ENCODE data around the gene CENPN. TPM values are rescaled to one million over a fixed set of nuclear protein-coding genes. Genes with fewer than 3 reads are reported as not detected.
A peak's percentile ranks its signal among the peaks of the same experiment; 100 is the strongest.

Gene CENPN
- polyA plus RNA-seq, 2 of the 4 experiments (the other 2 are of a cell fraction): 82.6 to 101 TPM

GRCh38 chr16:80968386-80969113 lies 38.5 kb upstream of the CENPN start:
- WGBS (ENCODE audit: missing lambda C conversion rate): 67% methylated on average over 4 of the region's 4 CpGs
- Histone ChIP-seq H3K4me1 (peaks cover 20% of the 10 kb centered on the region), H3K9me3 (no peaks in the 10 kb centered on the region), H3K4me3 (no peak overlapping the region), H3K27ac (peak overlapping the region; percentile 10 to 61; a peak in 4 of 6 replicates), H3K4me2 (peak overlapping the region; percentile 57)
- DNase-seq (ENCODE audit: low read depth in 1 of 2, low spot score in 1 of 2) (peak; percentile 20 to 66), ATAC-seq (peak; percentile 90), FAIRE-seq (no peak)
- CTCF ChIA-PET: interaction anchor here (1.2 kb wide), 1 partner anchor 36 kb away, joined by 4 read pairs; no protein-coding TSS in a partner anchor
- TF ChIP-seq FOSL2 (IDR thresholded peaks at IDR 0.05) (no peak), FOSL2 (CRISPR knock-in tag; IDR thresholded peaks at IDR 0.05) (peak; percentile 58), REST (IDR thresholded peaks at IDR 0.05) (no peak)
- POLR2A ChIA-PET: no interaction called here

GRCh38 chr16:80969114-80969484 lies 37.9 kb upstream of the CENPN start:
- H3K9me3 ChIP-seq: no peaks in the 10 kb centered on the region
- no peak for FAIRE-seq
- no peak for DNase-seq (ENCODE audit: low read depth in 1 of 2, low spot score in 1 of 2)
- H3K4me1 ChIP-seq: peaks cover 20% of the 10 kb centered on the region
- ChIA-PET POLR2A (no interaction called here), CTCF (no interaction called here)
- 79% methylated on average over 3 of the region's 3 CpGs for WGBS (ENCODE audit: missing lambda C conversion rate)
- H3K4me2 ChIP-seq: peak overlapping the region; percentile 57
- peak; percentile 54 to 55; a peak in 5 of 6 replicates for ATAC-seq
- H3K27ac ChIP-seq: peak overlapping the region; percentile 21 to 61; a peak in 5 of 6 replicates
- TF ChIP-seq ESRRA (IDR thresholded peaks at IDR 0.05; ENCODE audit: borderline replicate concordance, low read length) (no peak), RNF2 (IDR thresholded peaks at IDR 0.05; ENCODE audit: borderline replicate concordance, low read depth) (no peak), ZSCAN20 (CRISPR knock-in tag; IDR thresholded peaks at IDR 0.05) (no peak), NPAS2 (CRISPR knock-in tag; IDR thresholded peaks at IDR 0.05; ENCODE audit: borderline replicate concordance) (no peak), GATA3 (IDR thresholded peaks at IDR 0.05; ENCODE audit: borderline replicate concordance) (no peak), CEBPB (IDR thresholded peaks at IDR 0.05) (no peak), EP300 (IDR thresholded peaks at IDR 0.05) (no peak), HOXA7 (CRISPR knock-in tag; IDR thresholded peaks at IDR 0.05) (no peak), MAFK (IDR thresholded peaks at IDR 0.05; ENCODE audit: partially characterized antibody) (no peak)
- TF ChIP-seq, protein P1, sequence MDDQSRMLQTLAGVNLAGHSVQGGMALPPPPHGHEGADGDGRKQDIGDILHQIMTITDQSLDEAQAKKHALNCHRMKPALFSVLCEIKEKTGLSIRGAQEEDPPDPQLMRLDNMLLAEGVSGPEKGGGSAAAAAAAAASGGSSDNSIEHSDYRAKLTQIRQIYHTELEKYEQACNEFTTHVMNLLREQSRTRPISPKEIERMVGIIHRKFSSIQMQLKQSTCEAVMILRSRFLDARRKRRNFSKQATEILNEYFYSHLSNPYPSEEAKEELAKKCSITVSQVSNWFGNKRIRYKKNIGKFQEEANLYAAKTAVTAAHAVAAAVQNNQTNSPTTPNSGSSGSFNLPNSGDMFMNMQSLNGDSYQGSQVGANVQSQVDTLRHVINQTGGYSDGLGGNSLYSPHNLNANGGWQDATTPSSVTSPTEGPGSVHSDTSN (IDR thresholded peaks at IDR 0.05): no peak
- H3K4me3 ChIP-seq: no peak overlapping the region

DNA sequence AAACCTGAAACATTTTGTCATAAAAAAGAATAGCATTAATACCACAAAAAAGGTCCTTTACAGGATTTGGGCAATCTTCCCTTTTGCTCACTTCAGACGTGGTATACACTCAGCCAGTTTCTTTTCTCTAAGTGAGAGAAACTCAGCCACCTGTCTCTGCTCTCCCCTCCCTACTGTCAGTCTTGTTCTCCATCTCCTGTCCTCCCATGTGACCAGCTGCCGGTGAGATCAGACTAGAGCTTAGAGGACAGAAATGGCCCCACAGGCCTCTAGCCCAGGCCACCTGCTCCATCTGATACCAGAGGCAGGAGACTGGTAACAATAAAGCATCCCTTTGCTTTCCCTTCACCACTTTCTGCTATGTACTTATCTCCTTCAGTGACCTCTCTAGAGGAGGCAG lies 35.2 kb upstream of the CENPN start:
- Histone ChIP-seq H3K4me3 (no peak overlapping the region), H3K4me2 (no peak overlapping the region), H3K27ac (no peak overlapping the region), H3K9me3 (no peaks in the 10 kb centered on the region), H3K4me1 (peaks cover 20% of the 10 kb centered on the region)
- no peak for DNase-seq (ENCODE audit: low read depth in 1 of 2, low spot score in 1 of 2)
- 84% methylated on average over 2 of the region's 2 CpGs for WGBS (ENCODE audit: missing lambda C conversion rate)
- ChIA-PET POLR2A (no interaction called here), CTCF (interaction anchor here (0.7 to 1.5 kb wide), 4 partner anchors 12 to 33 kb away, joined by 3 to 5 read pairs (median 3); no protein-coding TSS in a partner anchor)
- no peak for FAIRE-seq
- no peak for ATAC-seq
- TF ChIP-seq FOXS1 (CRISPR knock-in tag; IDR thresholded peaks at IDR 0.05) (no peak), CBX2 (IDR thresholded peaks at IDR 0.05; ENCODE audit: borderline replicate concordance, low read depth) (no peak), HOXB13 (CRISPR knock-in tag; IDR thresholded peaks at IDR 0.05; ENCODE audit: low read depth) (no peak), ZSCAN20 (CRISPR knock-in tag; IDR thresholded peaks at IDR 0.05) (no peak), GATA3 (IDR thresholded peaks at IDR 0.05; ENCODE audit: borderline replicate concordance) (no peak)
- TF ChIP-seq, protein P2, sequence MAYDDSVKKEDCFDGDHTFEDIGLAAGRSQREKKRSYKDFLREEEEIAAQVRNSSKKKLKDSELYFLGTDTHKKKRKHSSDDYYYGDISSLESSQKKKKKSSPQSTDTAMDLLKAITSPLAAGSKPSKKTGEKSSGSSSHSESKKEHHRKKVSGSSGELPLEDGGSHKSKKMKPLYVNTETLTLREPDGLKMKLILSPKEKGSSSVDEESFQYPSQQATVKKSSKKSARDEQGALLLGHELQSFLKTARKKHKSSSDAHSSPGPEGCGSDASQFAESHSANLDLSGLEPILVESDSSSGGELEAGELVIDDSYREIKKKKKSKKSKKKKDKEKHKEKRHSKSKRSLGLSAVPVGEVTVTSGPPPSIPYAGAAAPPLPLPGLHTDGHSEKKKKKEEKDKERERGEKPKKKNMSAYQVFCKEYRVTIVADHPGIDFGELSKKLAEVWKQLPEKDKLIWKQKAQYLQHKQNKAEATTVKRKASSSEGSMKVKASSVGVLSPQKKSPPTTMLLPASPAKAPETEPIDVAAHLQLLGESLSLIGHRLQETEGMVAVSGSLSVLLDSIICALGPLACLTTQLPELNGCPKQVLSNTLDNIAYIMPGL (CRISPR knock-in tag; IDR thresholded peaks at IDR 0.05; ENCODE audit: borderline replicate concordance): no peak
- TF ChIP-seq, protein P3, sequence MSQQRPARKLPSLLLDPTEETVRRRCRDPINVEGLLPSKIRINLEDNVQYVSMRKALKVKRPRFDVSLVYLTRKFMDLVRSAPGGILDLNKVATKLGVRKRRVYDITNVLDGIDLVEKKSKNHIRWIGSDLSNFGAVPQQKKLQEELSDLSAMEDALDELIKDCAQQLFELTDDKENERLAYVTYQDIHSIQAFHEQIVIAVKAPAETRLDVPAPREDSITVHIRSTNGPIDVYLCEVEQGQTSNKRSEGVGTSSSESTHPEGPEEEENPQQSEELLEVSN (IDR thresholded peaks at IDR 0.05; ENCODE audit: borderline replicate concordance, low read depth): no peak

Data from A549 (cell line).